ENCODE data around the gene PIMREG.

PIMREG gene

DNA sequence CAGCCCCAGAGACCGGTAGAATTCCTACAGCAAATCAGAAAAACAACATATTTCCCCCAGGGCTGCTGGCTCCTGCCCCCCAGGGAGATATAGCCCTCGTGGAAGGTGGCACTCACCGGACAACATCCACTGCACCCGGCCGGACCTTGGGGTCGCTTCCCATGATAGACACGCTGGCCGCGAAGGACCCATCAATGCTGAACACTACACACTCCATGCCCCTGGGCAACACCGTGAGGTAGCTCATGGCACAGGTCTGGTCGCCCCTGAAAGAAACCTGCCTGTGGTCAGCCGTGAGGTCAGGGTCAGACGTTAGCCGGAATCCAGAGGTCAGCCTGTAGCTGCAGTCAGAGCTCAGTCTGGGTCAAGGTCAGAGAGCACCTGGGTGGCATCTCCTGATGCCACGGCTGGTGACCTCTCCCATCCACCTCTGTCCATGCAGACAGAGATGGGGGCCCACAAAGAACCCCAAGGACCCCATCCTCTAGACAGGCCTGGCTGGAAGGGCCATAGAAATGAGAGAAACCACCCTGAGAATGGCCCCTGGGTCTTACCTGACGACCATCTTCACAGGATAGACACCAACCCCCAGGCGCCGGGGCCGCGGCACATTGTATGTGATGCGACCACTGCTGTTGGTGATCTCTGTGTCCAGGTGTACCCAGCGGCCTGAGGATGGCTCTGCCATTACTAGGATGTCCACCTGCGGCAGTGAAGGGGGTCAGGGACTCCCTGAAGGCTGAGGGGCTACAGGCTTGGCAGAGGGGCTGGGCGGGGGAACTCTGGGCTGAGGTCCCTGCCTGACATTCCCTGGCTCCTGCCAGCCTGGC, 19.6 kb downstream of the PIMREG start:
- no peak for DNase-seq (ENCODE audit: extremely low spot score)
- ChIA-PET CTCF (no interaction called here), POLR2A (no interaction called here)
- TF ChIP-seq HDGF (IDR thresholded peaks at IDR 0.05; ENCODE audit: borderline replicate concordance) (no peak), BHLHE40 (IDR thresholded peaks at IDR 0.05; ENCODE audit: borderline replicate concordance) (no peak), ELF4 (IDR thresholded peaks at IDR 0.05) (no peak), LEF1 (IDR thresholded peaks at IDR 0.05; ENCODE audit: borderline replicate concordance) (no peak), FOXM1 (IDR thresholded peaks at IDR 0.05; ENCODE audit: borderline replicate concordance) (no peak), L3MBTL2 (conservative IDR thresholded peaks at IDR 0.05) (no peak), ZNF384 (IDR thresholded peaks at IDR 0.05) (no peak), FOXK2 (IDR thresholded peaks at IDR 0.05) (no peak), ARNT (IDR thresholded peaks at IDR 0.05) (no peak), NFRKB (IDR thresholded peaks at IDR 0.05) (no peak), FOXA1 (IDR thresholded peaks at IDR 0.05) (no peak), TARDBP (IDR thresholded peaks at IDR 0.05) (no peak)

DNA sequence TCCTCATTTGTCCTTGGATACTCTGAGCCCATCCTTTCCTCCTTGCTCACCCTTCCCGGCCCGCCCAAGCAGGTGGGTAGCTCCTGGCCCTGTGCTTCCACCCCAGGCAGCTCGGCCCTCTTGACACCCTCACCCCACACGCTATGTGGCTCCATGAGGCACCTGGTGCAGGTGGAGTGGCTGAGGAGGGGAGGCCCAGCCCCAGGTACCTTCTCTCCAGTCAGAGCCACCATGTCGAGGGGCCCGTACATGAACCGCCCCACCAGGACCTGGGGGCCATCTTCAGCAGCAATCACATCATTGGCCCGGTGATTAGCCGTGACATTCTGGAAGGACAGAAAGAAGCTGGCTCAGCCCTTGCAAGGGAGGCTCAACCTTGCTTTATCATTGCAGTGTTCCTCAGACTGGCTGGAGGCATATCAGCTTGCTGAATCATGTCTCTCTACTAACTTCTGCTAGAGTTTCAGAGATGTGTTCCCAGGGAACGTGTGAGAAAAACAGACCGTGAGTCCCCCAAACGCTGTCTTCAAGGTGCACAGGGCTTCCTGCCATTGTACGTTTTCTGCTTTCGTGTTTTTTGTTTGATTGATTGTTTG, 20.3 kb downstream of the PIMREG start:
- no peak for DNase-seq (ENCODE audit: extremely low spot score)
- TF ChIP-seq HDGF (IDR thresholded peaks at IDR 0.05; ENCODE audit: borderline replicate concordance): no peak
- no peak for TF ChIP-seq LEF1 (IDR thresholded peaks at IDR 0.05; ENCODE audit: borderline replicate concordance)
- TF ChIP-seq TARDBP (IDR thresholded peaks at IDR 0.05): no peak
- TF ChIP-seq FOXK2 (IDR thresholded peaks at IDR 0.05): no peak
- TF ChIP-seq SUZ12 (IDR thresholded peaks at IDR 0.05): no peak
- no peak for TF ChIP-seq BHLHE40 (IDR thresholded peaks at IDR 0.05; ENCODE audit: borderline replicate concordance)
- no peak for TF ChIP-seq ZNF384 (IDR thresholded peaks at IDR 0.05)
- TF ChIP-seq ELF4 (IDR thresholded peaks at IDR 0.05): no peak
- no peak for TF ChIP-seq FOXA1 (IDR thresholded peaks at IDR 0.05)
- TF ChIP-seq, protein P1, sequence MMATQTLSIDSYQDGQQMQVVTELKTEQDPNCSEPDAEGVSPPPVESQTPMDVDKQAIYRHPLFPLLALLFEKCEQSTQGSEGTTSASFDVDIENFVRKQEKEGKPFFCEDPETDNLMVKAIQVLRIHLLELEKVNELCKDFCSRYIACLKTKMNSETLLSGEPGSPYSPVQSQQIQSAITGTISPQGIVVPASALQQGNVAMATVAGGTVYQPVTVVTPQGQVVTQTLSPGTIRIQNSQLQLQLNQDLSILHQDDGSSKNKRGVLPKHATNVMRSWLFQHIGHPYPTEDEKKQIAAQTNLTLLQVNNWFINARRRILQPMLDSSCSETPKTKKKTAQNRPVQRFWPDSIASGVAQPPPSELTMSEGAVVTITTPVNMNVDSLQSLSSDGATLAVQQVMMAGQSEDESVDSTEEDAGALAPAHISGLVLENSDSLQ (IDR thresholded peaks at IDR 0.05): no peak
- TF ChIP-seq ARNT (IDR thresholded peaks at IDR 0.05): no peak
- TF ChIP-seq CTBP1 (IDR thresholded peaks at IDR 0.05; ENCODE audit: borderline replicate concordance): no peak
- TF ChIP-seq FOXM1 (IDR thresholded peaks at IDR 0.05; ENCODE audit: borderline replicate concordance): no peak
- TF ChIP-seq L3MBTL2 (conservative IDR thresholded peaks at IDR 0.05): no peak
- TF ChIP-seq NFRKB (IDR thresholded peaks at IDR 0.05): no peak
- TF ChIP-seq SP1 (IDR thresholded peaks at IDR 0.05): no peak
- POLR2A ChIA-PET: no interaction called here
- CTCF ChIA-PET: no interaction called here

GRCh38 chr17:6465206-6466003, 21.1 kb downstream of the PIMREG start:
- ChIA-PET CTCF (no interaction called here), POLR2A (no interaction called here)
- TF ChIP-seq, protein P1 (IDR thresholded peaks at IDR 0.05): no peak
- TF ChIP-seq SP1 (IDR thresholded peaks at IDR 0.05) (no peak), TARDBP (IDR thresholded peaks at IDR 0.05) (no peak), FOXA1 (IDR thresholded peaks at IDR 0.05) (no peak), L3MBTL2 (conservative IDR thresholded peaks at IDR 0.05) (no peak), HDGF (IDR thresholded peaks at IDR 0.05; ENCODE audit: borderline replicate concordance) (no peak), LEF1 (IDR thresholded peaks at IDR 0.05; ENCODE audit: borderline replicate concordance) (no peak), ZNF384 (IDR thresholded peaks at IDR 0.05) (no peak), CTBP1 (IDR thresholded peaks at IDR 0.05; ENCODE audit: borderline replicate concordance) (no peak), FOXK2 (IDR thresholded peaks at IDR 0.05) (no peak), FOXM1 (IDR thresholded peaks at IDR 0.05; ENCODE audit: borderline replicate concordance) (no peak), BHLHE40 (IDR thresholded peaks at IDR 0.05; ENCODE audit: borderline replicate concordance) (no peak), ELF4 (IDR thresholded peaks at IDR 0.05) (no peak), SUZ12 (IDR thresholded peaks at IDR 0.05) (no peak), NFRKB (IDR thresholded peaks at IDR 0.05) (no peak), ARNT (IDR thresholded peaks at IDR 0.05) (no peak)
- no peak for DNase-seq (ENCODE audit: extremely low spot score)

GRCh38 chr17:6467567-6467966, 23.3 kb downstream of the PIMREG start:
- ChIA-PET POLR2A (no interaction called here), CTCF (no interaction called here)
- no peak for DNase-seq (ENCODE audit: extremely low spot score)
- TF ChIP-seq ARNT (IDR thresholded peaks at IDR 0.05) (no peak), FOXK2 (IDR thresholded peaks at IDR 0.05) (no peak), CTBP1 (IDR thresholded peaks at IDR 0.05; ENCODE audit: borderline replicate concordance) (no peak), HDGF (IDR thresholded peaks at IDR 0.05; ENCODE audit: borderline replicate concordance) (no peak), FOXM1 (IDR thresholded peaks at IDR 0.05; ENCODE audit: borderline replicate concordance) (no peak), TARDBP (IDR thresholded peaks at IDR 0.05) (no peak), L3MBTL2 (conservative IDR thresholded peaks at IDR 0.05) (no peak), ZNF384 (IDR thresholded peaks at IDR 0.05) (no peak), LEF1 (IDR thresholded peaks at IDR 0.05; ENCODE audit: borderline replicate concordance) (no peak), NFRKB (IDR thresholded peaks at IDR 0.05) (no peak)

GRCh38 chr17:6468051-6468790, 24.0 kb downstream of the PIMREG start:
- DNase-seq (ENCODE audit: extremely low spot score): no peak
- ChIA-PET POLR2A (interaction anchor here (0.7 kb wide), 1 partner anchor 24 kb away, joined by 3 read pairs; the partner anchor contains the start of gene PIMREG), CTCF (no interaction called here)
- TF ChIP-seq SUZ12 (IDR thresholded peaks at IDR 0.05): no peak
- TF ChIP-seq HDGF (IDR thresholded peaks at IDR 0.05; ENCODE audit: borderline replicate concordance): no peak
- TF ChIP-seq FOXK2 (IDR thresholded peaks at IDR 0.05): no peak
- no peak for TF ChIP-seq ARNT (IDR thresholded peaks at IDR 0.05)
- no peak for TF ChIP-seq NFRKB (IDR thresholded peaks at IDR 0.05)
- TF ChIP-seq FOXA1 (IDR thresholded peaks at IDR 0.05): no peak
- TF ChIP-seq FOXM1 (IDR thresholded peaks at IDR 0.05; ENCODE audit: borderline replicate concordance): no peak
- TF ChIP-seq CTBP1 (IDR thresholded peaks at IDR 0.05; ENCODE audit: borderline replicate concordance): no peak
- TF ChIP-seq TARDBP (IDR thresholded peaks at IDR 0.05): no peak
- TF ChIP-seq BHLHE40 (IDR thresholded peaks at IDR 0.05; ENCODE audit: borderline replicate concordance): no peak
- TF ChIP-seq, protein P1 (IDR thresholded peaks at IDR 0.05): no peak
